Neural cell (in vitro differentiated cells): ENCODE measurements around the gene CEBPA.

Experiments
- CTCF ChIP-seq: fragments of 450-650 bp; IDR thresholded peaks from 2 replicates; pipeline ENCODE4 v1.5.1; 2014; ENCODE audit warnings: antibody characterized with exemption, mild to moderate bottlenecking, moderate library complexity; ENCODE audit not compliant: poor library complexity, severe bottlenecking
- EP300 ChIP-seq: fragments of 450-650 bp; conservative IDR thresholded peaks from 2 replicates; pipeline ENCODE4 v1.6.1; 2014; ENCODE audit warnings: antibody characterized with exemption, mild to moderate bottlenecking, moderate library complexity; ENCODE audit not compliant: poor library complexity, severe bottlenecking
- EZH2 ChIP-seq: fragments of 200-600, 300-800 bp; shearing (Covaris generic), sonication (generic); IDR thresholded peaks from 2 replicates; pipeline ENCODE4 v1.6.1; 2014; ENCODE audit warnings: antibody characterized with exemption, low read length, borderline replicate concordance, mild to moderate bottlenecking; ENCODE audit not compliant: insufficient read depth, poor library complexity, severe bottlenecking
- MXI1 ChIP-seq: fragments of 450-650 bp; conservative IDR thresholded peaks from 2 replicates; pipeline ENCODE4 v1.6.1; 2014; ENCODE audit warnings: antibody characterized with exemption, mild to moderate bottlenecking; ENCODE audit not compliant: poor library complexity, severe bottlenecking
- POLR2AphosphoS5 ChIP-seq: IDR thresholded peaks from 2 replicates; pipeline ENCODE4 v1.6.1; 2012
- RAD21 ChIP-seq: fragments of 450-650 bp; conservative IDR thresholded peaks from 2 replicates; pipeline ENCODE4 v1.6.1; 2014; ENCODE audit warnings: antibody characterized with exemption, mild to moderate bottlenecking, moderate library complexity
- REST ChIP-seq: IDR thresholded peaks from 2 replicates; pipeline ENCODE4 v1.6.1; 2012; ENCODE audit warnings: borderline replicate concordance
- SMC3 ChIP-seq: fragments of 450-650 bp; conservative IDR thresholded peaks from 2 replicates; pipeline ENCODE4 v1.6.1; 2014; ENCODE audit warnings: antibody characterized with exemption, mild to moderate bottlenecking, moderate library complexity; ENCODE audit not compliant: poor library complexity
- TAF1 ChIP-seq: IDR thresholded peaks from 2 replicates; pipeline ENCODE4 v1.6.1; 2012; ENCODE audit warnings: low read depth

GRCh38 chr19:33301900-33302174 lies 497 bp downstream of the CEBPA start:
- TF ChIP-seq CTCF (no peak), EP300 (no peak), RAD21 (no peak), MXI1 (no peak), POLR2AphosphoS5 (no peak), TAF1 (no peak), EZH2 (no peak), REST (no peak), SMC3 (no peak)
